ENCODE results near the gene ATP9A. TPM values are rescaled to one million over a fixed set of nuclear protein-coding genes. Genes with fewer than 3 reads are reported as not detected.

ATP9A gene
- total RNA-seq, 6 experiments from 2014 or later: 10.5 to 17.4 (median 13.0) TPM

- H3K36me3 ChIP-seq: no peaks in the 10 kb centered on the region
- TF ChIP-seq POLR2A (IDR thresholded peaks at IDR 0.05) (no peak), CTCF (IDR thresholded peaks at IDR 0.05) (no peak)
- no peak for DNase-seq
- H3K27me3 ChIP-seq: no peaks in the 10 kb centered on the region
- intact Hi-C loops (cut with DNase I): no loop called here
- 42% methylated on average over 3 of the region's 3 CpGs for WGBS (ENCODE audit: insufficient coverage, low coverage, low lambda C conversion rate, missing lambda C conversion rate)
- ATAC-seq: no peak
- H3K27ac ChIP-seq: no peak overlapping the region
- H3K4me3 ChIP-seq: no peak overlapping the region
- peaks cover 0 to 19% (median 0%) of the 10 kb centered on the region in 4 donors for H3K4me1 ChIP-seq
- H3K9me3 ChIP-seq: no peaks in the 10 kb centered on the region
Observed at GRCh38 chr20:51797357-51798025, 29.3 kb upstream of the ATP9A start.

GRCh38 chr20:51796340-51796739, 28.1 kb upstream of the ATP9A start:
- H3K4me3 ChIP-seq: no peak overlapping the region
- DNase-seq: no peak
- no peaks in the 10 kb centered on the region for H3K27me3 ChIP-seq
- TF ChIP-seq POLR2A (IDR thresholded peaks at IDR 0.05) (no peak), CTCF (IDR thresholded peaks at IDR 0.05) (no peak)
- H3K27ac ChIP-seq: no peak overlapping the region
- ATAC-seq: no peak
- H3K36me3 ChIP-seq: no peaks in the 10 kb centered on the region
- WGBS (ENCODE audit: insufficient coverage, low coverage, low lambda C conversion rate, missing lambda C conversion rate): 86% methylated on average over 3 of the region's 3 CpGs
- peaks cover 0 to 13% (median 0%) of the 10 kb centered on the region in 4 donors for H3K4me1 ChIP-seq
- no peaks in the 10 kb centered on the region for H3K9me3 ChIP-seq
- intact Hi-C loops (cut with DNase I): no loop called here

- H3K36me3 ChIP-seq: no peaks in the 10 kb centered on the region
- no peaks in the 10 kb centered on the region for H3K4me1 ChIP-seq
- H3K27me3 ChIP-seq: no peaks in the 10 kb centered on the region
- no peak for TF ChIP-seq CTCF (IDR thresholded peaks at IDR 0.05)
- no peak for TF ChIP-seq POLR2A (IDR thresholded peaks at IDR 0.05)
- no peak overlapping the region for H3K4me3 ChIP-seq
- no peak overlapping the region for H3K27ac ChIP-seq
- intact Hi-C loops (cut with DNase I): no loop called here
- DNase-seq (no peak), ATAC-seq (no peak)
- 69% methylated on average over 7 of the region's 7 CpGs for WGBS (ENCODE audit: insufficient coverage, low coverage, low lambda C conversion rate, missing lambda C conversion rate)
- H3K9me3 ChIP-seq: no peaks in the 10 kb centered on the region
Observed at GRCh38 chr20:51792960-51793359, 24.8 kb upstream of the ATP9A start.

GRCh38 chr20:51791626-51792025, 23.4 kb upstream of the ATP9A start:
- intact Hi-C loops (cut with DNase I): no loop called here
- no peaks in the 10 kb centered on the region for H3K4me1 ChIP-seq
- H3K4me3 ChIP-seq: no peak overlapping the region
- H3K27me3 ChIP-seq: no peaks in the 10 kb centered on the region
- H3K27ac ChIP-seq: no peak overlapping the region
- H3K9me3 ChIP-seq: no peaks in the 10 kb centered on the region
- DNase-seq (no peak), ATAC-seq (no peak)
- TF ChIP-seq POLR2A (IDR thresholded peaks at IDR 0.05) (no peak), CTCF (IDR thresholded peaks at IDR 0.05) (no peak)
- no CpG with 5 or more reads among the region's 13 CpGs for WGBS (ENCODE audit: insufficient coverage, low coverage, low lambda C conversion rate, missing lambda C conversion rate)
- H3K36me3 ChIP-seq: no peaks in the 10 kb centered on the region

Measured in right lobe of liver (tissue), 6 donors.